GM12864 (cell line): Measurements from ENCODE around the gene CBFA2T3.
"Not testable (repeated sequence)": the region's sequence is repeated elsewhere in the genome, so short reads cannot be mapped to it uniquely, and the experiment has no call there.

Experiments
- DNase-seq: peaks from one replicate; pipeline ENCODE4 v3.0.0-alpha.2; 2011; ENCODE audit warnings: low read depth
- H3K4me3 ChIP-seq: 2 replicates; pipeline ENCODE4 v1.5.1; 2011; ENCODE audit warnings: mild to moderate bottlenecking, low read depth, low read length, control low read depth
- TF ChIP-seq, protein P1 (sequence below): IDR thresholded peaks from 2 replicates; pipeline ENCODE4 v1.5.1; 2011; ENCODE audit warnings: low read depth, mild to moderate bottlenecking, moderate library complexity, low read length, control low read depth, inconsistent platforms; ENCODE audit errors: missing control alignments

Gene CBFA2T3

DNA sequence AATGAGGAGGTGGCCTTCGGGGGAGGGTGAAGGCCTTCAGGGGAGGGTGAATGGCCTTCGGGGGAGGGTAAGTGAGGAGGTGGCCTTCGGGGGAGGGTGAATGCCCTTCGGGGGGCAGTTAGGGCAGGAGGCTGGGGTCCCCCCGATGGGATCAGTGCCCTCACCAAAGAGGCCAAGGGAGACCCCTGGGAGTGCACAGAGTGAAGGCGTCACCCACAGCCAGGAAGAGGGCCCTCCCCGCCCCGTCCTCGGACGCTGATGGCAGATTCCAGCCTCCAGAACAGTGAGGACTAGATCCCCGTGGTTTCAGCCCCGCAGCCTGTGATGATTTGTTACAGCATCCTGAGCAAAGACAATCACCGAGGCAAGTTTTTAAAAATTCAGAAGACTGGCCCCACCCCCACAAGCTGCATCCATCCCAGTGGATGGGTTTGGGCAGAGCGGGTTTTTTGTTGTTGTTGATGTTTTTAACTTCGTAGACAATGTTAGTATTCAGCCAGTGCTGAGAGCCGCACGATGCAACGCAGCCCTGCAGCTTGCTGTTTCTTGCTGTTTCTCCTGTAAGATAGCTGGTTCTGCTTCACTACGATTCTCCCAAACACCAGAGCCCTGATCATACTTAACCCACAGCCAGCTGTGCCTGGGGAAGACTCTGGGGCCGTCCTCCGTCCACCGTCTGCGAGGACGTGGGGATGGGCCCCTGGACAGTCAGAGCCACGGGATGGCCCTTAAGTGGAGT is 40.7 kb upstream of the CBFA2T3 start:
- TF ChIP-seq, protein P1, sequence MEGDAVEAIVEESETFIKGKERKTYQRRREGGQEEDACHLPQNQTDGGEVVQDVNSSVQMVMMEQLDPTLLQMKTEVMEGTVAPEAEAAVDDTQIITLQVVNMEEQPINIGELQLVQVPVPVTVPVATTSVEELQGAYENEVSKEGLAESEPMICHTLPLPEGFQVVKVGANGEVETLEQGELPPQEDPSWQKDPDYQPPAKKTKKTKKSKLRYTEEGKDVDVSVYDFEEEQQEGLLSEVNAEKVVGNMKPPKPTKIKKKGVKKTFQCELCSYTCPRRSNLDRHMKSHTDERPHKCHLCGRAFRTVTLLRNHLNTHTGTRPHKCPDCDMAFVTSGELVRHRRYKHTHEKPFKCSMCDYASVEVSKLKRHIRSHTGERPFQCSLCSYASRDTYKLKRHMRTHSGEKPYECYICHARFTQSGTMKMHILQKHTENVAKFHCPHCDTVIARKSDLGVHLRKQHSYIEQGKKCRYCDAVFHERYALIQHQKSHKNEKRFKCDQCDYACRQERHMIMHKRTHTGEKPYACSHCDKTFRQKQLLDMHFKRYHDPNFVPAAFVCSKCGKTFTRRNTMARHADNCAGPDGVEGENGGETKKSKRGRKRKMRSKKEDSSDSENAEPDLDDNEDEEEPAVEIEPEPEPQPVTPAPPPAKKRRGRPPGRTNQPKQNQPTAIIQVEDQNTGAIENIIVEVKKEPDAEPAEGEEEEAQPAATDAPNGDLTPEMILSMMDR: no peak
- H3K4me3 ChIP-seq: no peak overlapping the region
- no peak for DNase-seq

GRCh38 chr16:89016561-89016960 is 39.6 kb upstream of the CBFA2T3 start:
- DNase-seq, H3K4me3 ChIP-seq: not testable (repeated sequence)

DNA sequence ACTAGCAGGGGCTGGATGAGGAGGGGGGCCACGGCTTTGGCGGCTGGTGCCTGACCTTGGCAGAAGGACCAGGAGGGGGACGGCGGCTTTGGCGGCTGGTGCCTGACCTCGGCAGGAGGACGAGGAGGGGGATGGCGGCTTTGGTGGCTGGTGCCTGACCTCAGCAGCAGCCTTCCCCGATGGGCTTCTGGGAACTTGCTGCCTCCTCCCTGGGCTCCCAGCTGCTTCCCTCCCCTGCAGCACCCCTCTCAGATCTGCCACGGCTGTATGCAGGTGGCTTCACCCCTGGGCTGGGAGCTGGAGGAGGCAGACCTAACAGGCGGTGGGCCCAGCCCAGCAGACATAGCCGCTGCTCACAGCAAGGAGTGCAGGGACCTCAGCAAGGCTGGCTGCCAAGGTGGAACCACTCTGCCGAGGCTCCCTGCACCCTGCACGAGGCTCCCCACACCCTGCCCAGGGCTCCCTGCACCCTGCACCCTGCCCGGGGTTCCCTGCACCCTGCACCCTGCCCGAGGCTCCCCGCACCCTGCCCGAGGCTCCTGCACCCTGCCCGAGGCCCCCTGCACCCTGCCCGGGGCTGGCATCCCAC is 38.4 kb upstream of the CBFA2T3 start:
- TF ChIP-seq, protein P1: no peak
- no peak overlapping the region for H3K4me3 ChIP-seq
- DNase-seq: no peak

DNA sequence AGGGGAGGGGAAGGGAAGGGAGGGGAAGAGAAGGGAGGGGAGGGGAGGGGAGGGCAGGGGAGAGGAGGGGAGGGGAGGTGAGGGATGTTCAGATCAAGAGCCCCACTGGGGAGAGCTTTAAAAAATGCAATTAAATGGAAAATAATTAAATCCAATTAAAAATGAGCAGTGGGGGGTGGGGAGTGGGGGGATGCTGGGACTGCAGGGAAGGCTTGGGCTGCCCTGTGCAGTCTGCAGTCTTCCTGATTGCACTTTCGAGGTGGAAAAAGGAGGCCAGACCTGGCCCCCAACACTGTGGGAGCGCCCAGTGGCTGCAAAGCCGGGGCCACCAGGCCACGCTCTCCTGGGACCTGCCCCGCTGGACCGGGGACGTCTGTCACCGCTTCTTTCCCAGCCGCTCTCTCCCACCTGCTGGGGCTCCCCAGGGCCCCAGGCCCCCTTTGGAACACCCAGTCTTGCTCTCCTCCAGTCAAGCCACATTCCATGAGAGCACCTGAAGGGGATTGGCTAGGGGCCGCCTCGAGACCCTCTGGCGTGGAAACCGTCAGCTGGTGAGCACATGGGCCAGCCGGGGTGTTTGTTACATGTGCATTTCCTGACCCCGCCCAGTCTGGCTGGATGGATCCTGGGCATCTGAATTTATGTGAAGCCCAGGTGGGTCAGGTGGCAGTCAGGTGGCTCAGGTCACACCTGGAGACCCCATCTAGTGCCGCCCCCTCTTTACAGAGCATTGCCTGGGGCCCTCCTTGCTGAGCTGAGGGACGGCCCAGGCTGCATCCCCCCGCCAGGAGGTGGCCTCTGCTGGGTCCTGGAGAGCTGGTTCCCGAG is 37.6 kb upstream of the CBFA2T3 start:
- no peak overlapping the region for H3K4me3 ChIP-seq
- TF ChIP-seq, protein P1: no peak
- DNase-seq: no peak

- no peak for DNase-seq
- H3K4me3 ChIP-seq: no peak overlapping the region
- TF ChIP-seq, protein P1: no peak
Observed at GRCh38 chr16:89013692-89014402, 36.8 kb upstream of the CBFA2T3 start.

- no peak overlapping the region for H3K4me3 ChIP-seq
- no peak for DNase-seq
- TF ChIP-seq, protein P1: no peak
Observed at GRCh38 chr16:89013111-89013510, 36.1 kb upstream of the CBFA2T3 start.

GRCh38 chr16:89012622-89012995 is 35.6 kb upstream of the CBFA2T3 start:
- DNase-seq: no peak
- H3K4me3 ChIP-seq: no peak overlapping the region
- TF ChIP-seq, protein P1: no peak
